PC-3 (cell line): Measurements from ENCODE around the gene PARP1. TPM values are rescaled to one million over a fixed set of nuclear protein-coding genes. Genes with fewer than 3 reads are reported as not detected.

Source experiments
- ATAC-seq: fragments of 200-7000 bp; cut with Tn5 transposase; 2 replicates; pipeline ENCODE4 v1.9.1; 2020; ENCODE audit warnings: mild to moderate bottlenecking, moderate library complexity
- BruUV-seq: library from RNA; stranded (reverse); fragments of 400-500 nt; replicated peaks from 2 replicates; lab custom pipeline; 2021; lab: Mats Ljungman, UMichigan
- CTCF ChIA-PET: fragments of 300-600 bp; sonication (Branson Sonifier 250); formaldehyde crosslinking; loops from one replicate; lab custom pipeline; 2022; ENCODE audit warnings: antibody characterized with exemption; lab: Charles Lee
- POLR2A ChIA-PET: fragments of 300-600 bp; sonication (Branson Sonifier 250); formaldehyde crosslinking; loops from one replicate; lab custom pipeline; 2022; ENCODE audit warnings: antibody characterized with exemption; ENCODE audit not compliant: unreplicated experiment; lab: Charles Lee
- DNase-seq: peaks from one replicate; pipeline ENCODE4 v3.0.0-alpha.2; 2015
- H2AFZ ChIP-seq: fragments of 300-600 bp; sonication (generic); 2 replicates; pipeline ENCODE4 v1.6.0; 2016; ENCODE audit warnings: antibody characterized with exemption, low read length
- H3F3A ChIP-seq: fragments of 300-600 bp; sonication (generic); one replicate; pipeline ENCODE4 v1.6.0; 2017; ENCODE audit warnings: antibody characterized with exemption, low read length, control low read depth, mild to moderate bottlenecking; ENCODE audit not compliant: unreplicated experiment
- H3K27ac ChIP-seq: fragments of 300-600 bp; sonication (generic); 2 replicates; pipeline ENCODE4 v1.5.1; 2016; ENCODE audit warnings: mild to moderate bottlenecking, low read length
- H3K27me3 ChIP-seq: fragments of 300-600 bp; sonication (generic); 2 replicates; pipeline ENCODE4 v1.6.1; 2016; ENCODE audit warnings: low read length, mixed read lengths
- H3K36me3 ChIP-seq: fragments of 300-600 bp; sonication (generic); 2 replicates; pipeline ENCODE4 v1.6.1; 2016; ENCODE audit warnings: low read depth, mixed run types, low read length, mixed read lengths
- H3K4me1 ChIP-seq: fragments of 300-600 bp; sonication (generic); 2 replicates; pipeline ENCODE4 v1.5.1; 2016; ENCODE audit warnings: low read length; ENCODE audit not compliant: insufficient read depth
- H3K4me2 ChIP-seq: fragments of 300-600 bp; sonication (generic); 2 replicates; pipeline ENCODE4 v1.6.0; 2016; ENCODE audit warnings: low read length
- H3K4me3 ChIP-seq: fragments of 300-600 bp; sonication (generic); 2 replicates; pipeline ENCODE4 v1.5.1; 2016; ENCODE audit warnings: mild to moderate bottlenecking, low read length, mixed read lengths
- H3K79me2 ChIP-seq: fragments of 300-600 bp; sonication (generic); 2 replicates; pipeline ENCODE4 v1.6.1; 2017; ENCODE audit warnings: low read length, mixed read lengths
- H3K9ac ChIP-seq: fragments of 300-600 bp; sonication (generic); 2 replicates; pipeline ENCODE4 v1.6.0; 2016; ENCODE audit warnings: mild to moderate bottlenecking, low read length
- H3K9me2 ChIP-seq: fragments of 300-600 bp; sonication (generic); replicated peaks from 2 replicates; pipeline ENCODE4 v1.6.1; 2016; ENCODE audit warnings: mixed run types, low read length, mixed read lengths
- H3K9me3 ChIP-seq: fragments of 300-600 bp; sonication (generic); 2 replicates; pipeline ENCODE4 v1.6.1; 2016; ENCODE audit warnings: low read length, mixed read lengths
- H4K20me1 ChIP-seq: fragments of 300-600 bp; sonication (generic); 2 replicates; pipeline ENCODE4 v1.6.1; 2016; ENCODE audit warnings: low read length, mixed read lengths
- CTCF ChIP-seq: fragments of 300-600 bp; sonication (generic); conservative IDR thresholded peaks from 2 replicates; pipeline ENCODE4 v1.5.1; 2017; ENCODE audit warnings: antibody characterized with exemption, low read depth, mild to moderate bottlenecking, low read length
- EZH2 ChIP-seq: fragments of 300-600 bp; sonication (generic); IDR thresholded peaks from one replicate; pipeline ENCODE4 v1.6.1; 2017; ENCODE audit warnings: antibody characterized with exemption, mild to moderate bottlenecking, low read length; ENCODE audit not compliant: unreplicated experiment
- EZH2phosphoT487 ChIP-seq: fragments of 300-600 bp; sonication (generic); IDR thresholded peaks from 2 replicates; pipeline ENCODE4 v1.6.1; 2018; ENCODE audit warnings: mild to moderate bottlenecking, antibody characterized with exemption, low read length, borderline replicate concordance
- intact Hi-C: fragments of 100-400 bp; cut with micrococcal nuclease; formaldehyde crosslinking; loops from 2 replicates; pipeline ENCODE4 v1.9.0; 2023
- total RNA-seq: library from RNA; depleted of rRNA; stranded (reverse); fragments of >200 nt; gene quantifications from 2 replicates; pipeline ENCODE4 v1.2.3, GENCODE V29; 2014

PARP1 gene
- total RNA-seq, 1 experiment from 2014 or later: 538 TPM

GRCh38 chr1:226397011-226397926 is 10.6 kb downstream of the PARP1 start:
- TF ChIP-seq EZH2: no peak
- TF ChIP-seq CTCF: no peak
- TF ChIP-seq EZH2phosphoT487: no peak
- Histone ChIP-seq H3K9me3 (no peaks in the 10 kb centered on the region), H3K9ac (no peak overlapping the region), H3K4me3 (no peak overlapping the region), H3F3A (no peaks in the 10 kb centered on the region), H3K27me3 (no peaks in the 10 kb centered on the region), H3K4me1 (no peaks in the 10 kb centered on the region), H3K4me2 (no peak overlapping the region), H2AFZ (no peak overlapping the region), H3K36me3 (peaks cover 78% of the 10 kb centered on the region), H4K20me1 (peaks cover 20% of the 10 kb centered on the region), H3K27ac (no peak overlapping the region), H3K79me2 (peaks cover 93% of the 10 kb centered on the region), H3K9me2 (no peaks in the 10 kb centered on the region)
- ATAC-seq (no peak), DNase-seq (no peak)
- intact Hi-C loops: no loop called here
- no TSS peak for BruUV-seq
- CTCF ChIA-PET: interaction anchor here (0.6 kb wide), 1 partner anchor 11 kb away, joined by 5 read pairs; no protein-coding TSS in a partner anchor
- POLR2A ChIA-PET: no interaction called here

- no TSS peak for BruUV-seq
- no peak for ATAC-seq
These were observed 12.1 kb downstream of the PARP1 start for GRCh38 chr1:226395753-226396152.

More at GRCh38 chr1:226395753-226396152, 12.1 kb downstream of the PARP1 start:
- Histone ChIP-seq H4K20me1 (peaks cover 16% of the 10 kb centered on the region), H3F3A (no peaks in the 10 kb centered on the region), H3K4me1 (no peaks in the 10 kb centered on the region), H2AFZ (no peak overlapping the region), H3K9ac (no peak overlapping the region), H3K27ac (no peak overlapping the region), H3K4me2 (no peak overlapping the region), H3K4me3 (no peak overlapping the region), H3K36me3 (peaks cover 78% of the 10 kb centered on the region), H3K79me2 (peaks cover 90% of the 10 kb centered on the region), H3K9me2 (no peaks in the 10 kb centered on the region), H3K27me3 (no peaks in the 10 kb centered on the region), H3K9me3 (no peaks in the 10 kb centered on the region)
- CTCF ChIA-PET: no interaction called here
- no peak for DNase-seq
- intact Hi-C loops: no loop called here
- POLR2A ChIA-PET: no interaction called here
- no peak for TF ChIP-seq EZH2phosphoT487
- TF ChIP-seq CTCF: no peak
- no peak for TF ChIP-seq EZH2
